ENCODE measurements around the gene ZNF536.

- TF ChIP-seq HMGXB4 (CRISPR knock-in tag; IDR thresholded peaks at IDR 0.05; ENCODE audit: borderline replicate concordance in 1 of 2, low read depth in 1 of 2) (no peak), CTCF (CRISPR knock-in tag; IDR thresholded peaks at IDR 0.05) (no peak), GABPA (IDR thresholded peaks at IDR 0.05; ENCODE audit: low read depth, low read length) (no peak), GABPA (CRISPR knock-in tag; IDR thresholded peaks at IDR 0.05; ENCODE audit: low read depth) (no peak), TCF12 (IDR thresholded peaks at IDR 0.05) (no peak), TCF12 (CRISPR knock-in tag; IDR thresholded peaks at IDR 0.05) (no peak), EP300 (IDR thresholded peaks at IDR 0.05; ENCODE audit: low read depth in 2 of 2, low read length in 2 of 2) (no peak), EP300 (CRISPR knock-in tag; IDR thresholded peaks at IDR 0.05; ENCODE audit: borderline replicate concordance) (no peak), HNRNPUL1 (IDR thresholded peaks at IDR 0.05; ENCODE audit: low read depth, low read length) (no peak), ATF4 (CRISPR knock-in tag; IDR thresholded peaks at IDR 0.05) (no peak), ZNF878 (CRISPR knock-in tag; IDR thresholded peaks at IDR 0.05) (no peak)
These were observed 207.2 kb downstream of the ZNF536 start for GRCh38 chr19:30579419-30579818.
